Lung (tissue), 12 donors: Measurements from ENCODE around the gene CETN3. TPM values are rescaled to one million over a fixed set of nuclear protein-coding genes. Genes with fewer than 3 reads are reported as not detected.

ENCODE experiments used
- ATAC-seq: fragments of 200-7000 bp; cut with Tn5 transposase; one replicate; pipeline ENCODE4 v1.9.1; 2020; ENCODE audit warnings: moderate number of reproducible peaks; ENCODE audit not compliant: insufficient read depth, low FRiP score
- DNase-seq, 3 donors: peaks; one replicate each; pipeline ENCODE4 v3.0.0-alpha.2; 2013 to 2017
- H3K27ac ChIP-seq, 2 donors: one replicate each; pipeline ENCODE4 v1.5.1; 2013; ENCODE audit warnings: mild to moderate bottlenecking in 2 of 2, moderate library complexity in 2 of 2, control low read depth in 1 of 2, inconsistent platforms in 1 of 2, low read depth in 1 of 2, low read length in 1 of 2
- H3K27me3 ChIP-seq, 3 donors: one replicate each; pipeline ENCODE4 v1.5.1; 2013; ENCODE audit warnings: low read length in 2 of 3; ENCODE audit not compliant: control insufficient read depth in 3 of 3, insufficient read depth in 3 of 3
- H3K36me3 ChIP-seq, 4 donors: one replicate each; pipeline ENCODE4 v1.5.1; 2013; ENCODE audit warnings: low read length in 4 of 4, mild to moderate bottlenecking in 1 of 4, moderate library complexity in 1 of 4; ENCODE audit not compliant: control insufficient read depth in 4 of 4, insufficient read depth in 4 of 4
- H3K4me1 ChIP-seq, 5 donors: one replicate each; pipeline ENCODE4 v1.5.1; 2013; ENCODE audit warnings: low read length in 5 of 5, mild to moderate bottlenecking in 2 of 5, moderate library complexity in 1 of 5; ENCODE audit not compliant: control insufficient read depth in 5 of 5, insufficient read depth in 5 of 5
- H3K4me3 ChIP-seq: one replicate; pipeline ENCODE4 v1.5.1; 2013; ENCODE audit warnings: mild to moderate bottlenecking, control low read depth, moderate library complexity
- H3K9ac ChIP-seq, 2 donors: one replicate each; pipeline ENCODE4 v1.5.1; 2013; ENCODE audit warnings: low read length in 2 of 2, control low read depth in 1 of 2; ENCODE audit not compliant: insufficient read depth in 1 of 2
- H3K9me3 ChIP-seq, 4 donors: one replicate each; pipeline ENCODE4 v1.5.1; 2013; ENCODE audit warnings: low read length in 3 of 4, mild to moderate bottlenecking in 1 of 4, moderate library complexity in 1 of 4; ENCODE audit not compliant: control insufficient read depth in 4 of 4, insufficient read depth in 3 of 4
- CTCF ChIP-seq: IDR thresholded peaks from 2 replicates; pipeline ENCODE4 v1.5.1; 2012; ENCODE audit warnings: mild to moderate bottlenecking; ENCODE audit errors: control extremely low read depth, extremely low read depth
- WGBS, 2 donors: extraction: QIAGEN DNeasy Blood & Tissue Kit; methylation state at CpG; one replicate each; pipeline ENCODE4 v1.1.7; 2013; 5-methylcytosine and 5-hydroxymethylcytosine counted together
- polyA plus RNA-seq, 2 donors: library from polyadenylated mRNA; stranded (reverse); fragments of 200-250 nt; gene quantifications; one replicate each; pipeline ENCODE4 v1.2.1, GENCODE V29; 2013
- total RNA-seq, 2 donors: library from RNA; depleted of rRNA in 1 of 2; stranded (reverse); fragments of >200 nt in 1 of 2; gene quantifications; one replicate each; pipeline ENCODE4 v1.2.1, GENCODE V29; 2014 to 2021
- donor health status: control.
- donor health status: control.
- donor health status: Bipolar disorder and iron deficiency.
- donor health status: healthy.
- donor health status: DM: yes; HTN: yes; CAD: no.

The CETN3 gene
- total and polyA plus RNA-seq, 4 donors: 15.7 to 43.8 (median 22.0) TPM

- Histone ChIP-seq H3K27ac (no peak overlapping the region), H3K4me1 (peaks cover 0 to 5% (median 0%) of the 10 kb centered on the region in 5 donors), H3K36me3 (peaks cover 2 to 12% (median 7%) of the 10 kb centered on the region in 4 donors), H3K9ac (no peak overlapping the region), H3K4me3 (no peak overlapping the region), H3K27me3 (no peaks in the 10 kb centered on the region), H3K9me3 (no peaks in the 10 kb centered on the region)
- DNase-seq (no peak), ATAC-seq (no peak)
- 95% methylated on average over 4 of the region's 4 CpGs for WGBS, 2 donors
- no peak for TF ChIP-seq CTCF
Measured at GRCh38 chr5:90399251-90399650, 10.3 kb downstream of the CETN3 start.

GRCh38 chr5:90398726-90399125, 10.8 kb downstream of the CETN3 start:
- no peak overlapping the region for H3K4me3 ChIP-seq
- H3K36me3 ChIP-seq: peaks cover 2 to 10% (median 5%) of the 10 kb centered on the region in 4 donors
- no peak overlapping the region for H3K9ac ChIP-seq
- no peaks in the 10 kb centered on the region for H3K27me3 ChIP-seq
- H3K9me3 ChIP-seq: no peaks in the 10 kb centered on the region
- WGBS, 2 donors: 93 to 94% methylated on average over 2 of the region's 2 CpGs
- no peak for TF ChIP-seq CTCF
- peaks cover 0 to 5% (median 0%) of the 10 kb centered on the region in 5 donors for H3K4me1 ChIP-seq
- DNase-seq (no peak), ATAC-seq (no peak)
- H3K27ac ChIP-seq: no peak overlapping the region

- peaks cover 2 to 10% (median 9%) of the 10 kb centered on the region in 4 donors for H3K36me3 ChIP-seq
- peaks cover 0 to 10% (median 4%) of the 10 kb centered on the region in 5 donors for H3K4me1 ChIP-seq
- no peak overlapping the region for H3K27ac ChIP-seq
- no peak overlapping the region for H3K9ac ChIP-seq
- H3K4me3 ChIP-seq: no peak overlapping the region
- 93 to 96% methylated on average over 2 of the region's 2 CpGs for WGBS, 2 donors
- ATAC-seq (no peak), DNase-seq (no peak)
- TF ChIP-seq CTCF: no peak
- no peaks in the 10 kb centered on the region for H3K27me3 ChIP-seq
- H3K9me3 ChIP-seq: no peaks in the 10 kb centered on the region
Measured at GRCh38 chr5:90395005-90395404, 14.6 kb downstream of the CETN3 start.

GRCh38 chr5:90390928-90391327, 18.6 kb downstream of the CETN3 start:
- 73 to 84% methylated on average over 3 of the region's 3 CpGs for WGBS, 2 donors

More at GRCh38 chr5:90390928-90391327, 18.6 kb downstream of the CETN3 start:
- peaks cover 0 to 5% (median 4%) of the 10 kb centered on the region in 5 donors for H3K4me1 ChIP-seq
- peaks cover 0 to 3% (median 0%) of the 10 kb centered on the region in 3 donors for H3K27me3 ChIP-seq
- ATAC-seq (no peak), DNase-seq (peak; percentile 14 to 66 (median 50))
- no peak for TF ChIP-seq CTCF
- peaks cover 0 to 6% (median 2%) of the 10 kb centered on the region in 4 donors for H3K36me3 ChIP-seq
- H3K4me3 ChIP-seq: no peak overlapping the region
- H3K27ac ChIP-seq: no peak overlapping the region
- no peak overlapping the region for H3K9ac ChIP-seq
- no peaks in the 10 kb centered on the region for H3K9me3 ChIP-seq
